ENCODE data around the gene NDUFB5.

DNA sequence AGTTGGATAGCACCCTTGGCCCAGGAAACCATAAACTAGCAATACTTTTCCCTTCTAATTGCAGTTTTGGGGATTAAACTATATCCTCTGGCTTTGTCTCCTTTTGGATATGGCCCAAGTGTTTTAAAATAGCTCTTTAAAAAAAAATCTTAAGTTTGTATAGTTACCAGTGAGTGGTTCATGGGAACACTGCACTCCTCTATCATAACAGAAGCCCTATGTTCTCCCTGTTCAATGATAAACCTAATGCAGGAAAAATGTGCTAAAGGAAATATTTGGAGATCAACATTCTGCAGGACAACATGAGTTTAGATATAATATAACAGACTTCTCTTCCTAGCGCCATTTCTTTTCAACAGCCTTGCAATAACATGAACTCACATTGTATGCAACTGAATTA, 13.3 kb upstream of the NDUFB5 start:
- TF ChIP-seq, protein P1, sequence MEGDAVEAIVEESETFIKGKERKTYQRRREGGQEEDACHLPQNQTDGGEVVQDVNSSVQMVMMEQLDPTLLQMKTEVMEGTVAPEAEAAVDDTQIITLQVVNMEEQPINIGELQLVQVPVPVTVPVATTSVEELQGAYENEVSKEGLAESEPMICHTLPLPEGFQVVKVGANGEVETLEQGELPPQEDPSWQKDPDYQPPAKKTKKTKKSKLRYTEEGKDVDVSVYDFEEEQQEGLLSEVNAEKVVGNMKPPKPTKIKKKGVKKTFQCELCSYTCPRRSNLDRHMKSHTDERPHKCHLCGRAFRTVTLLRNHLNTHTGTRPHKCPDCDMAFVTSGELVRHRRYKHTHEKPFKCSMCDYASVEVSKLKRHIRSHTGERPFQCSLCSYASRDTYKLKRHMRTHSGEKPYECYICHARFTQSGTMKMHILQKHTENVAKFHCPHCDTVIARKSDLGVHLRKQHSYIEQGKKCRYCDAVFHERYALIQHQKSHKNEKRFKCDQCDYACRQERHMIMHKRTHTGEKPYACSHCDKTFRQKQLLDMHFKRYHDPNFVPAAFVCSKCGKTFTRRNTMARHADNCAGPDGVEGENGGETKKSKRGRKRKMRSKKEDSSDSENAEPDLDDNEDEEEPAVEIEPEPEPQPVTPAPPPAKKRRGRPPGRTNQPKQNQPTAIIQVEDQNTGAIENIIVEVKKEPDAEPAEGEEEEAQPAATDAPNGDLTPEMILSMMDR (IDR thresholded peaks at IDR 0.05 in 8 of 11, conservative IDR thresholded peaks at IDR 0.05 in 3 of 11) = no peak
- no peak for TF ChIP-seq POLR2AphosphoS5 (IDR thresholded peaks at IDR 0.05)
